ENCODE data around the gene LAMA3.

GRCh38 chr18:23819001-23819400 lies 129.7 kb downstream of the LAMA3 start:
- TF ChIP-seq POLR2A (IDR thresholded peaks at IDR 0.05; ENCODE audit: low read depth, low read length) (no peak), TAF1 (IDR thresholded peaks at IDR 0.05; ENCODE audit: low read depth, low read length) (no peak), SPI1 (IDR thresholded peaks at IDR 0.05; ENCODE audit: low read depth, low read length) (no peak), POLR2AphosphoS5 (IDR thresholded peaks at IDR 0.05; ENCODE audit: low read depth, low read length) (no peak), PAX5 (IDR thresholded peaks at IDR 0.05; ENCODE audit: insufficient read depth, low read length, severe bottlenecking) (no peak)

All from GM12891 (cell line).